Suprapubic skin (tissue), 4 donors: Measurements from ENCODE around the gene SLC34A1. TPM values are rescaled to one million over a fixed set of nuclear protein-coding genes. Genes with fewer than 3 reads are reported as not detected.
A peak's percentile ranks its signal among the peaks of the same experiment; 100 is the strongest.

Source experiments
- DNase-seq, 2 donors: peaks; one replicate each; pipeline ENCODE4 v3.0.0-alpha.2; 2019; ENCODE audit warnings: low spot score in 2 of 2
- H3K27ac ChIP-seq: fragments of 200-600 bp; sonication (generic); one replicate; pipeline ENCODE4 v1.5.1; 2019
- H3K27me3 ChIP-seq: fragments of 200-600 bp; sonication (generic); one replicate; pipeline ENCODE4 v1.5.1; 2019
- H3K36me3 ChIP-seq: fragments of 200-600 bp; sonication (generic); one replicate; pipeline ENCODE4 v1.5.1; 2019
- H3K4me1 ChIP-seq: fragments of 200-600 bp; sonication (generic); one replicate; pipeline ENCODE4 v1.5.1; 2019
- H3K4me3 ChIP-seq: fragments of 200-600 bp; sonication (generic); one replicate; pipeline ENCODE4 v1.5.1; 2019; ENCODE audit warnings: mild to moderate bottlenecking
- H3K9me3 ChIP-seq: fragments of 200-600 bp; sonication (generic); one replicate; pipeline ENCODE4 v1.5.1; 2019
- EP300 ChIP-seq: sonication (generic); formaldehyde crosslinking; IDR thresholded peaks from one replicate; pipeline ENCODE4 v1.6.1; 2017; ENCODE audit warnings: antibody characterized with exemption
- POLR2A ChIP-seq, 2 donors: fragments of 450-650 bp; IDR thresholded peaks; one replicate each; pipeline ENCODE4 v1.6.1; 2017; ENCODE audit warnings: antibody characterized with exemption in 2 of 2, mild to moderate bottlenecking in 2 of 2, moderate library complexity in 2 of 2
- POLR2AphosphoS5 ChIP-seq, 3 donors: sonication (generic); formaldehyde crosslinking; IDR thresholded peaks; one replicate each; pipeline ENCODE4 v1.6.1; 2017; ENCODE audit warnings: antibody characterized with exemption in 3 of 3
- WGBS: methylation state at CpG from one replicate; pipeline ENCODE4 v1.1.5; 2018; 5-methylcytosine and 5-hydroxymethylcytosine counted together
- total RNA-seq, 4 donors: library from RNA; depleted of rRNA; stranded (reverse); fragments of >200 nt; gene quantifications; one replicate each; pipeline ENCODE4 v1.1.0, GENCODE V29; 2016
- TF ChIP-seq, protein P1 (sequence below), 2 donors: fragments of 200-600 bp in 1 of 2; fragments of 450-650 bp in 1 of 2; sonication (generic) in 1 of 2; IDR thresholded peaks; one replicate each; pipeline ENCODE4 v1.5.1; 2016 to 2019; ENCODE audit warnings: antibody characterized with exemption in 2 of 2, mild to moderate bottlenecking in 1 of 2, moderate library complexity in 1 of 2

SLC34A1 gene
- total RNA-seq, 4 donors from 2014 or later, result 0.29 TPM; not detected in 3

DNA sequence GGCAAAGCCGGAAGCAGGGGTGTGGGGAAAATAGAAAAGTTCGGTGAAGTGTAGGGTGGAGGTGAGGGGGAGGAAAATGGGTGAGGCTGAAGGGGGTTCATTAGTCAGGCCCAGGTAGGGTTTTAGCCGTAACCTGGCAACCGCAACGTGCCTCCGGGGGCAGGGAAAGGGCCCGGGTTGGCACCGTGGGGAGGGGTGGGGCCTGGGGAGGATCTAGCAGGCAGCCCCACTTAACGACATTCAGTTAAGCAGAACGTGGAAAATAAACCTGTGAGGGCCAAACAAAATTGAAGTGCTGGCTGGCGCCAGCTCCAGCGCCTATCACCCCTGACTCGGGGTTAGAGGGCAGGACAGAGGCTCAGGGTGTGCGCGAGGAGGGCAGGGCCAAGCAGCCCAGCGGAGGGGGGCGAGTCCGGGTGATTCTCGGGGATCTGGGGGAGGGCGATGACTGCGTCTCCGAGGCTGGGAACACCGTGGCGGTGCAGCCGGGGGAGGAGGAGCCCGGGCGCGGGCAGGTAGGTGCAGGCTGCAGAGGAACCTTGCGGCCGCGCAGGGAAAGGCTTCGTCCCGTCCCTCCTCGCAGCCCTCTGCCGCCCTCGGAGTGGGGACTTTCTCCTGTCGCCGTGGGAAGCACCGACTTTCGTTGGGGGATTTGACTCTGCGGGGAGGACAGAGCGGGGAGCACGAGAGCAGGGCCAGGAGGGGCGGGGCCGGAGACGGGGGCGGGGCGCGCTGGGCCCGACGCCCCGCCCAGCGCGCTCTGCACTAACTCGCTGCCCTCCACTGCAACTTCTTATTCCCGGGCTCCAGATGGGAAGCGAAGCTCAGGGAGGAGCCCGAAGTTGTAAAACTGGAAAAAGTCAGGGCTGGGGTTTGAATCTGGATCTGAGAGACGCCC lies 21.4 kb upstream of the SLC34A1 start:
- H3K4me3 ChIP-seq, result peak overlapping the region; percentile 54
- H3K27me3 ChIP-seq, result no peaks in the 10 kb centered on the region
- H3K4me1 ChIP-seq, result peaks cover 64% of the 10 kb centered on the region
- DNase-seq, result peak in 1 of 2 donors; percentile 76
- TF ChIP-seq POLR2AphosphoS5 (IDR thresholded peaks at IDR 0.05) (no peak), POLR2A (IDR thresholded peaks at IDR 0.05) (no peak), EP300 (no peak)
- TF ChIP-seq, protein P1, sequence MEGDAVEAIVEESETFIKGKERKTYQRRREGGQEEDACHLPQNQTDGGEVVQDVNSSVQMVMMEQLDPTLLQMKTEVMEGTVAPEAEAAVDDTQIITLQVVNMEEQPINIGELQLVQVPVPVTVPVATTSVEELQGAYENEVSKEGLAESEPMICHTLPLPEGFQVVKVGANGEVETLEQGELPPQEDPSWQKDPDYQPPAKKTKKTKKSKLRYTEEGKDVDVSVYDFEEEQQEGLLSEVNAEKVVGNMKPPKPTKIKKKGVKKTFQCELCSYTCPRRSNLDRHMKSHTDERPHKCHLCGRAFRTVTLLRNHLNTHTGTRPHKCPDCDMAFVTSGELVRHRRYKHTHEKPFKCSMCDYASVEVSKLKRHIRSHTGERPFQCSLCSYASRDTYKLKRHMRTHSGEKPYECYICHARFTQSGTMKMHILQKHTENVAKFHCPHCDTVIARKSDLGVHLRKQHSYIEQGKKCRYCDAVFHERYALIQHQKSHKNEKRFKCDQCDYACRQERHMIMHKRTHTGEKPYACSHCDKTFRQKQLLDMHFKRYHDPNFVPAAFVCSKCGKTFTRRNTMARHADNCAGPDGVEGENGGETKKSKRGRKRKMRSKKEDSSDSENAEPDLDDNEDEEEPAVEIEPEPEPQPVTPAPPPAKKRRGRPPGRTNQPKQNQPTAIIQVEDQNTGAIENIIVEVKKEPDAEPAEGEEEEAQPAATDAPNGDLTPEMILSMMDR (IDR thresholded peaks at IDR 0.05), result no peak
- H3K36me3 ChIP-seq, result no peaks in the 10 kb centered on the region
- peak overlapping the region; percentile 86 for H3K27ac ChIP-seq
- no peaks in the 10 kb centered on the region for H3K9me3 ChIP-seq
- 8% methylated on average over 31 of the region's 59 CpGs for WGBS

DNA sequence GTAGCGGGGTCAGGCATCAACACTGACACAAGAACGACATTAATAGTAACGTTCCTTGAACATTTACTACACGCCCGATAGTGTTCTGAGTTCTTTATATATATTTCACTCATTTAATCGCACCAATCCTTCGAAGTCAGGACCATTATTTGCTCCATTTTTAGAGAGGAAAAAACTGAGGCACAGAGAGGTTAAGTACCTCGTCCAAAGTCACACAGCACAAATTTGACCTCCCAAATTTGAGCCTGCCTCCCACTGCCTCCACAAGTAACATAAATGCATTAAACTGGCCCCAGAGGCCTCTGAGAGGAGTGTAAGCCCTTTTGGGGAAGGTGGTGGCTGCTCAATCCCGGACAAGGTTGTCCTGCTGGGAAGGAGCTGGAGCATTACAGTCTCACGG lies 20.7 kb upstream of the SLC34A1 start:
- peak overlapping the region; percentile 54 for H3K4me3 ChIP-seq
- DNase-seq, result no peak
- no peaks in the 10 kb centered on the region for H3K27me3 ChIP-seq
- H3K4me1 ChIP-seq, result peaks cover 63% of the 10 kb centered on the region
- no peaks in the 10 kb centered on the region for H3K9me3 ChIP-seq
- H3K36me3 ChIP-seq, result no peaks in the 10 kb centered on the region
- H3K27ac ChIP-seq, result no peak overlapping the region
- WGBS, result 28% methylated on average over 10 of the region's 10 CpGs
- no peak for TF ChIP-seq EP300
- TF ChIP-seq POLR2A (IDR thresholded peaks at IDR 0.05), result no peak
- TF ChIP-seq, protein P1 (IDR thresholded peaks at IDR 0.05), result no peak
- TF ChIP-seq POLR2AphosphoS5 (IDR thresholded peaks at IDR 0.05), result no peak

DNA sequence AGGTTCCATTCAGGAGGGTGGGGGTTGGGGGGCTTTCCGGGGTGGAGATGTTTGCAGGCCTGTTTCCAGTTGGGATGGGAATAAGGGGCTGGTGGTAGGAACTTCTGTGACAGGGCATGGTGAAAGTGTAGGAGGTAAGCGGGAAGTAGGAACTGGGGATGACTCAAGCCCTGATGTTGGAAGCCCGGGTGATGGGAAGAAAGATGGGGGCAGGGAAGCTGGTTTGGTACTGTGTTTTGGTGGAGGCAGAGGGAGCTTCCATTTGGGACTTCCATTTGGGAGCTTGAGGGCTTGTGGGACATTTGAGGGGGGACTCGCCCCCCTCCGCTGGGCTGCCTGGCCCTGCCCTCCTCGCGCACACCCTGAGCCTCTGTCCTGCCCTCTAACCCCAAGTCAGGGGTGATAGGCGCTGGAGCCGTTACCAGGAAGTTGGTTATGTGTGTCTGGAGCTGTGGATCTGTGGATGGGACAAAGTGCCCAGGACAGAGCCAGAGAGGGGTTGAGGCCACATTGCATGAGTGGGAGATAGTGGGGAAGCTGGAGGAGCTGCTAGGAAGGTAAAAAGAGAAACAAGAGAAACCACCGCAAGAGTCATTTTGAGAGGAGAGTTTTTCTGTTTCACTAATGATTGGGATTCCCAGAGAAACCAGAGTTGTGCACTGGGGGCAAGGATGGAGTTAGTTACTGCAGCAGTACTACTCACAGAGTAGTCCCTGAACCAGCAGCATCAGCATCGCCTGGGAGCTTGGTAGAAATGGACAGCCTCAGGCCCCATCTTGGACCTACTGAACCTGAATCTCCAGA lies 19.9 kb upstream of the SLC34A1 start:
- H3K4me1 ChIP-seq, result peaks cover 63% of the 10 kb centered on the region
- no peak for TF ChIP-seq EP300
- no peak for TF ChIP-seq POLR2A (IDR thresholded peaks at IDR 0.05)
- TF ChIP-seq, protein P1 (IDR thresholded peaks at IDR 0.05), result no peak
- no peak for TF ChIP-seq POLR2AphosphoS5 (IDR thresholded peaks at IDR 0.05)
- WGBS, result 69% methylated on average over 11 of the region's 11 CpGs

DNA sequence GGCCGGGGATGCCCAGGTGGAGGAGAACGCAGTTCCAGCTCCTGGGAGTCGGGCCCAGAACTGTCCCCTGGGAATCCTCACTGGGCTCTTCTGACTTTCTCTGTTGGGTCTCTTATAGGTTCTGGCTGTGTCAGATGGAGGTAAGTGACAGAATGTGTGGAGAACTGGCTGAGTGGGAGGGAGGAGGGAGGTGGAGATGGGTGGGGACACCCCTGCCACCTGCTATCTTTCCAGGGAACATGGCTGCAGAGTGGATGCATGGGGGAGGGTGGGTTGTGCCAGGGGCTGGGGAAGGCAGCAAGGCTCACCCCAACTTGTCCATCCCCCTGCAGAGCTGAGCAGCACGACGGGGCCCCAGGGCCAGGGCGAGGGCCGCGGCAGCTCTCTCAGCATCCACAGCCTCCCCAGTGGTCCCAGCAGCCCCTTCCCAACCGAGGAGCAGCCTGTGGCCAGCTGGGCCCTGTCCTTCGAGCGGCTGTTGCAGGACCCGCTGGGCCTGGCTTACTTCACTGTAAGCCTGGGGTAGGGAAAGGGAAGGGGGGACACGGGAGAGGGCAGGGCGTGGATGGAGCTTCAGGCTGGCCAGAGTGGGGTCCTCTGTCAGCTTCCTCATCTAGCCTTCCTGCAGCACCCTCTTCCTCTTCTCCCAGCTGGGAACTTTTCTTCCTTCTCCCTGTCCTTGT lies 18.2 kb upstream of the SLC34A1 start:
- Histone ChIP-seq H3K9me3 (no peaks in the 10 kb centered on the region), H3K36me3 (no peaks in the 10 kb centered on the region), H3K27me3 (no peaks in the 10 kb centered on the region), H3K27ac (peak overlapping the region; percentile 83), H3K4me3 (no peak overlapping the region), H3K4me1 (peaks cover 77% of the 10 kb centered on the region)
- DNase-seq, result no peak
- 81% methylated on average over 7 of the region's 14 CpGs for WGBS
- TF ChIP-seq EP300 (no peak), POLR2AphosphoS5 (IDR thresholded peaks at IDR 0.05) (no peak), POLR2A (IDR thresholded peaks at IDR 0.05) (no peak)
- TF ChIP-seq, protein P1 (IDR thresholded peaks at IDR 0.05), result no peak

More for the DNA sequence above, 19.9 kb upstream of the SLC34A1 start:
- Histone ChIP-seq H3K36me3 (no peaks in the 10 kb centered on the region), H3K9me3 (no peaks in the 10 kb centered on the region), H3K27ac (no peak overlapping the region), H3K4me3 (no peak overlapping the region), H3K27me3 (no peaks in the 10 kb centered on the region)
- DNase-seq, result no peak
